Activated effector memory CD4-positive, alpha-beta T cell treated with anti-CD3 and anti-CD28 coated beads, Interleukin-2, amount 50 U/mL, for 16 hours (primary cell): ENCODE data around the gene H2BW1.
"Not testable (repeated sequence)": the region's sequence is repeated elsewhere in the genome, so short reads cannot be mapped to it uniquely, and the experiment has no call there.

Source experiments
- DNase-seq: peaks from one replicate; pipeline ENCODE4 v3.0.0-alpha.2; 2020

H2BW1 gene

GRCh38 chrX:104013606-104014005, at the start of gene H2BW1:
H2BW1 (minus strand) TSS chrX:104013708; CDS start chrX:104013576, 132 bp downstream.
- DNase-seq, result no peak

- DNase-seq, result not testable (repeated sequence)
Observed at GRCh38 chrX:104062636-104063035, 49.1 kb upstream of the H2BW1 start.

GRCh38 chrX:104054956-104055355, 41.4 kb upstream of the H2BW1 start:
- DNase-seq, result not testable (repeated sequence)

GRCh38 chrX:104047171-104047570, 33.7 kb upstream of the H2BW1 start:
- DNase-seq, result no peak

GRCh38 chrX:104045642-104046041, 32.1 kb upstream of the H2BW1 start:
- no peak for DNase-seq

GRCh38 chrX:104041003-104041402, 27.5 kb upstream of the H2BW1 start:
- DNase-seq, result no peak

- DNase-seq, result no peak
Observed at GRCh38 chrX:104039689-104040505, 26.4 kb upstream of the H2BW1 start, which contains the start of gene H2BW2. H2BW2 (plus strand) TSS chrX:104039956; CDS start chrX:104039995, 39 bp downstream.

- no peak for DNase-seq
Observed at GRCh38 chrX:104018126-104018525, 4.6 kb upstream of the H2BW1 start.

- DNase-seq, result not testable (repeated sequence)
Observed at GRCh38 chrX:104015576-104015975, 2.1 kb upstream of the H2BW1 start.

GRCh38 chrX:104013158-104013557, 350 bp downstream of the H2BW1 start:
- no peak for DNase-seq

- no peak for DNase-seq
Observed at GRCh38 chrX:104008831-104009230, 4.7 kb downstream of the H2BW1 start.

GRCh38 chrX:103999234-103999633, 14.3 kb downstream of the H2BW1 start:
- DNase-seq, result no peak

GRCh38 chrX:103983508-103983907, 30.0 kb downstream of the H2BW1 start:
- not testable (repeated sequence) for DNase-seq

GRCh38 chrX:103962411-103963278, 50.9 kb downstream of the H2BW1 start, which contains the start of gene TMSB15B:
TMSB15B (plus strand) TSS chrX:103962627.
- DNase-seq, result not testable (repeated sequence)
